Tongue (tissue), 2 donors: ENCODE results near the gene ZNF598. TPM values are rescaled to one million over a fixed set of nuclear protein-coding genes. Genes with fewer than 3 reads are reported as not detected.
"Not testable (repeated sequence)": the region's sequence is repeated elsewhere in the genome, so short reads cannot be mapped to it uniquely, and the experiment has no call there.

Experiments used
- DNase-seq: peaks from one replicate; pipeline ENCODE4 v3.0.0-alpha.2; 2015
- total RNA-seq: library from RNA; depleted of rRNA; stranded (reverse); fragments of >200 nt; gene quantifications from one replicate; pipeline ENCODE4 v1.2.3, GENCODE V29; 2014

ZNF598 gene
- total RNA-seq, 1 donor from 2014 or later: 15.2 TPM

DNA sequence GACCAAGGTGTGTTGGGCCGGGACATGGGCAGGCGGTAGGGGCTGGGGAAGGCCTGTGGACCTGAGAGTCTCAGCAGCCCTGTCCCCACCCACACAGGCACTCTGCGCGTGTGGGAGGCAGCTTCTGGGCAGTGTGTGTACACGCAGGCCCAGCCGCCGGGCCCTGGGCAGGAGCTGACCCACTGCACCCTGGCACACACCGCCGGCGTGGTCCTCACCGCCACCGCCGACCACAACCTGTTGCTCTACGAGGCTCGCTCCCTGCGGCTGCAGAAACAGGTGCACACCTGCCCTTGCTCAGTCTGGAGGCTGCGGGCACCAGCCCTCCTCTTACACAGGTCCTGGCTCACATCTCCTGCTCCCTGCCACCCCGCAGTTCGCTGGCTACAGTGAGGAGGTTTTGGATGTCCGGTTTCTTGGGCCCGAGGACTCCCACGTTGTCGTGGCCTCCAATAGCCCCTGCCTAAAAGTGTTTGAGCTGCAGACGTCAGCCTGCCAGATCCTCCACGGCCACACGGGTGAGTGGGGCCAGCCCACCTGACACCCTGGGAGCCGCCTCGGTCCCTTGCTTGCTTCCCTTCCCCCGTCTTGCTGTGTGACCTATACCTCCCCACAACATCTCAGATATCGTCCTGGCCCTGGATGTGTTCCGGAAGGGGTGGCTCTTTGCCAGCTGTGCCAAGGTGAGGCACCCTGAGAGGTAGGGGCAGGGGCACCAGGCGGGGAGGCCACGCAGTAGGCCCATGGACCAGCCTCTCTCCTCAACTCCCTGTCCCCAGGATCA is 34.0 kb downstream of the ZNF598 start:
- DNase-seq: no peak

GRCh38 chr16:1974157-1975070 is 35.2 kb downstream of the ZNF598 start:
- no peak for DNase-seq

GRCh38 chr16:1973461-1974156 is 36.0 kb downstream of the ZNF598 start:
- DNase-seq: no peak

GRCh38 chr16:1972490-1972877 is 37.1 kb downstream of the ZNF598 start:
- no peak for DNase-seq

GRCh38 chr16:1971796-1972489 is 37.7 kb downstream of the ZNF598 start, which contains the start of gene TBL3:
TSS of gene TBL3 (plus strand) at chr16:1972053. CDS start at chr16:1972165, 112 bp downstream.
- peak; percentile 97 for DNase-seq

GRCh38 chr16:1968146-1968953 is 41.3 kb downstream of the ZNF598 start:
- DNase-seq: no peak

DNA sequence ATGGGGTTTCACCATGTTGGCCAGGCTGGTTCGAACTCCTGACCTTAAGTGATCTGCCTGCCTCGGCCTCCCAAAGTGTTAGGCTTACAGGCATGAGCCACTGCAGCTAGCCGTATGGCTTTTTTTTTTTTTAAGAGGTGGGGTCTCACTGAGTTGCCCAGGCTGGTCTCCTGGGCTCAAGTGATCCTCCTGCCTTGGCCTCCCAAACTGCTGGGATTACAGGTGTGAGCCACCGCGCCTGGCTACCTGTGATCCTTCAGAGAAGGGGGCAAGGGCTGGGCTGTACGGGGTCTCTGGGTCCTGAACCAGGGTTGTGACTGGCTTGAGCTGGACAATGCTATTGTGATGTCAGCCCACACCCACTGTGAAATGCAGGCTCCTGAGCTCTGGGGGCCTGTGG is 43.2 kb downstream of the ZNF598 start, which contains the start of gene RNF151:
Gene RNF151, plus strand, starts transcription at position 397 of the 400 bp plus-strand sequence. CDS start 26 bp downstream, outside the sequence.
- DNase-seq: no peak

- DNase-seq: no peak
Measured at GRCh38 chr16:1965396-1966001, 44.1 kb downstream of the ZNF598 start.

DNA sequence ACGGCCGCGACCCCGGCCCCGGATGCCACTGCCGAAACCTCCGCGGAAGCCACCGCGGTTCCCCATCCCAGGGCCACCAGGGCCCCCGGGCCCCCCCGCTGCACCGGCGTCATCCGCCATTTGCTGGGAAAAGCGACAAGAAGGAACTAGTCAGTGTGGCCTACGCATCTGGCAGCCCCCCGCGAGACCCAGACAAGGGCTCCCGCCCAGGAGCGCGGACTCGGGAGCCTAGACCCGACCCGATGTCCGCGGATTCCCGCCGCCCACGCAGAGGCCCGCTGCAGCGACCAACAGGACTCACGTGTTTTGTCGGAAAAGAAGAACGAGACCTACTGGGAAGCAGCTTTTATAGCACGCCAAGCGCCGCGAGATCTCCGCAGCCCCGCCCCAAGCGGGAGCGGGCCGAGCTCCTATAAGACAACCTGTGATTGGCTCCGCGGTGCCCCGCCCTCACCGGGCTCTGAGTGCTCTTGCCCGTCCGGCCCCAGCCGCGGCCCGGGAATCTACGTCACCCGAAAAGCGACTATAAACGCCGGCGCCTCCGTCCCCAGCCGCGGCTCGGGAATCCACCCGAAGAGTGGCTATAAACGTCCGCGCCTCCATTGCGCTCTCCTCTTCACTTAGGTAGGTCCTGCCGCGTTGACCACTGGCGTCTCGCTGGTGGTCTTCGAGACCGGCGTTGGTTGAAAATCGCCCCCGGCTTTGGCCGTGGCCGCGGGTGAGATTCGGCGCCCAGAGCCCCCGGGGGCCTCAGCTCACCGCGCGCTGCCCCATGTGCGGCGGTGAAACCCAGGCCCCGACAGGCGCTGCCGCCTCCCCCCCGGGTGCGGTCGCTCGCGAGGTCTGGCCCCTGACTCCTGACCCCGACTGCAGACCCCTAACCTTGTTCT is 44.9 kb downstream of the ZNF598 start, which contains the start of gene RPS2:
Gene RPS2, minus strand, starts transcription at position 321 of the 890 bp plus-strand sequence. Its CDS starts 201 bp downstream, at position 120.
- peak; percentile 100 for DNase-seq

- peak; percentile 57 for DNase-seq
Measured at GRCh38 chr16:1963806-1964505, 45.7 kb downstream of the ZNF598 start.

DNA sequence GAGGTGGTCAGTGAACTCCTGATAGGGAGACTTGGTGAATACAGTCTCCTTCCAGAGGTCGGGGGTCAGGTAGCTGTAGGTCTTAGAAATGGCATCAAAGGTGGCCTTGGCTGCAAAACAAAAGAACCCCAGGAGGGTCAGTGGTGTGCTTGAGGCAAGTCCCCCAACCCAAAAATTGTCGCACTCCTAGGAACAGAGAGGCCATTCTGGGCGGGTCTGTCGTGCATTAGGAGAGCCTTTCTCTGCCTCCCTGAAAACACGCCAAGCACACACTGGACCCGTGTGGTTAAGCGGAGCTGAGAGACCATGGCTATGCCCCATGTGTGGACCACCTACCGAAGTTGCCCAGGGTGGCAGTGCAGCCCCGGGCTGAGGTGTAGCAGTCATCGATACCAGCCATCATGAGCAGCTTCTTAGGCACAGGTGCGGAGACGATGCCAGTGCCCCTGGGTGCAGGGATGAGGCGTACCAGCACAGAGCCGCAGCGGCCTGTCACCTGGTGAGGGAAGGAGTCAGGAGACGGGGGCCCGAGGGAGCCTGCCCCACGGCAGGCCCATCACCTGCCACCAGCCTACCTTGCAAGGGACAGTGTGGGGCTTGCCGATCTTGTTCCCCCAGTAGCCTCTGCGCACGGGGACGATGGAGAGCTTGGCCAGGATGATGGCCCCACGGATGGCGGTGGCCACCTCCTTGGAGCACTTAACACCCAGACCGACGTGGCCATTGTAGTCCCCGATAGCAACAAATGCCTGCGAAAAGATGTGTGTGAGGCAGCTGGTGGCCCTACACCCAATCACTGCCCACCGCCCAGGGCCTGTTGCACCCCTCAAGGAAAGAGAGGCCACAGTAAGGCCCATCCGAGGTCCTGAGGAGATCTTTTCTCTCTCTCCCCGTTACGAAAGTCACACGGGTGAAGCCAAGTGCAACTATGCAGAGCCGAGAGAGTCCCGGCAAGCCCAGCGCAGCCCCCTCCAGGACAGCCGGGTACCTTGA is 47.2 kb downstream of the ZNF598 start:
- DNase-seq: not testable (repeated sequence)

DNA sequence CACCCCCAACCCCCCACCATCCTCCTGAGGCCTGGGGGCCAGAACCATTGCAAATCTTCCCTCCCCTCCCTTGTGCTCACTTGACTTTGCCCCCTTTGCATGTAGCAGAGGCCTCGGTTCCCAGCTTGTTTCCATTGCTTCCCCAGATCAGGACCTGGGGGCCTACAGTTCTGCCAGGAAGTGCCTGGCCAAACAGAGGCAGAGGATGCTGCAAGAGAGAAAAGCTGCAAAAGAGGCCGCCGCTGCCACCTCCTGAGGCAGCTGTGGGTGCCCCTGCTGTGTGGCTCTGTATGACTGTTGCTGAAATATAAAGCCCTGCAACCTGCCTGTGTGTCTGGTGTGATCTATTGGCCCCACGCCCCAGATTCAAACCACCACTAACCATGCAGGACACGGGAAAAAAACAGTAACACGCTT is 48.0 kb downstream of the ZNF598 start:
- DNase-seq: no peak

- peak; percentile 37 for DNase-seq
Measured at GRCh38 chr16:1960665-1961630, 48.7 kb downstream of the ZNF598 start.

- DNase-seq: peak; percentile 94
Measured at GRCh38 chr16:1959269-1960039, 50.2 kb downstream of the ZNF598 start, which contains the start of gene NDUFB10. TSS of gene NDUFB10 (plus strand) at chr16:1959538. CDS start at chr16:1959625, 87 bp downstream.

DNA sequence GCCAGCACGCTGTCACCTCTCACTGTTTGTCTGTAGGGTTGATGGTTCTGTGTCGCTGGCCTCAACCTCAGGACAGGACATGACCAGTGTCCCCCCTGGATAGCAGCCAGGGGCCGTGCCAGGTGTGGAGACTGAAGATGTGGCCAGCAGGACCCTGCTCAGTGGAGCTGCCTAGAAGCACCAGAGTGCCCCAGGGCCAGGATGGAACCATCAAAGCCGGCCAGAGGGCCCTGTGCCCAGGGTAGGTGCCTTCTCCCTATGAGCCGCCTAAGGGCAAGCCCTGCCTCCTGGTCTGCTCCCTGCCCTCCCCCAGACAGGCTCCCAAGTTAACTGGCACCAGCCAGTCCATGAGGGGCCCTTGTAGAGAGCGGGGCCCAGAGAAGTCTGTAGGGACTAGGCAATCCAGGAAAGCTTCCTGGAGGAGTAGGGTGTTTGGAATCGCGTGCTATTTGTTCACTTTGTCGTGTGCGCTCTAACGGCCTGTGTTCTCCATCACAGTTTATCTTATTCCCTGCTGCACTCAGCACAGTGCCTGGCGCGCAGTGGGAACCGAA is 50.8 kb downstream of the ZNF598 start:
- DNase-seq: no peak
